Jurkat, Clone E6-1 (cell line): ENCODE measurements around the gene SPANXN2. TPM values are rescaled to one million over a fixed set of nuclear protein-coding genes. Genes with fewer than 3 reads are reported as not detected.
"Not testable (repeated sequence)": the region's sequence is repeated elsewhere in the genome, so short reads cannot be mapped to it uniquely, and the experiment has no call there.

Source experiments
- DNase-seq: peaks from one replicate; pipeline ENCODE4 v3.0.0-alpha.2; 2011; ENCODE audit warnings: low read depth, low spot score
- H3K4me3 ChIP-seq: 2 replicates; pipeline ENCODE4 v1.5.1; 2011; ENCODE audit warnings: mild to moderate bottlenecking, low read length, control low read depth, moderate library complexity
- polyA plus RNA-seq: library from polyadenylated mRNA; unstranded; fragments of >200 nt; gene quantifications from one replicate; pipeline ENCODE4 v1.2.1, GENCODE V29; 2012; ENCODE audit warnings: missing spikeins; ENCODE audit not compliant: insufficient read length, insufficient read depth

SPANXN2 gene
- not detected for polyA plus RNA-seq

- not testable (repeated sequence) for H3K4me3 ChIP-seq, DNase-seq
Observed at GRCh38 chrX:143720652-143721051, at the start of gene SPANXN2. SPANXN2 (minus strand) TSS chrX:143720752; CDS start chrX:143720668, 84 bp downstream.

- no peak overlapping the region for H3K4me3 ChIP-seq
Observed at GRCh38 chrX:143768976-143769375, 48.4 kb upstream of the SPANXN2 start.

GRCh38 chrX:143767789-143768188 lies 47.2 kb upstream of the SPANXN2 start:
- H3K4me3 ChIP-seq, DNase-seq: not testable (repeated sequence)

More at GRCh38 chrX:143768976-143769375, 48.4 kb upstream of the SPANXN2 start:
- DNase-seq = no peak

GRCh38 chrX:143757887-143758286 lies 37.3 kb upstream of the SPANXN2 start:
- H3K4me3 ChIP-seq = no peak overlapping the region
- DNase-seq = no peak

GRCh38 chrX:143757375-143757774 lies 36.8 kb upstream of the SPANXN2 start:
- H3K4me3 ChIP-seq = no peak overlapping the region
- no peak for DNase-seq

GRCh38 chrX:143754183-143754582 lies 33.6 kb upstream of the SPANXN2 start:
- DNase-seq = no peak
- no peak overlapping the region for H3K4me3 ChIP-seq

- DNase-seq = no peak
- H3K4me3 ChIP-seq = no peak overlapping the region
Observed at GRCh38 chrX:143733866-143734265, 13.3 kb upstream of the SPANXN2 start.

GRCh38 chrX:143726296-143726695 lies 5.7 kb upstream of the SPANXN2 start:
- H3K4me3 ChIP-seq = no peak overlapping the region
- no peak for DNase-seq

- H3K4me3 ChIP-seq = no peak overlapping the region
- DNase-seq = no peak
Observed at GRCh38 chrX:143701460-143701859, 19.1 kb downstream of the SPANXN2 start.

- no peak overlapping the region for H3K4me3 ChIP-seq
Observed at GRCh38 chrX:143694885-143695284, 25.7 kb downstream of the SPANXN2 start.

GRCh38 chrX:143683486-143683885 lies 37.1 kb downstream of the SPANXN2 start:
- no peak for DNase-seq
- H3K4me3 ChIP-seq = no peak overlapping the region

More at GRCh38 chrX:143694885-143695284, 25.7 kb downstream of the SPANXN2 start:
- DNase-seq = no peak

GRCh38 chrX:143674926-143675325 lies 45.6 kb downstream of the SPANXN2 start:
- H3K4me3 ChIP-seq = no peak overlapping the region
- no peak for DNase-seq

GRCh38 chrX:143669395-143669794 lies 51.2 kb downstream of the SPANXN2 start:
- H3K4me3 ChIP-seq = no peak overlapping the region
- peak; percentile 0 for DNase-seq

- DNase-seq = peak; percentile 0
- H3K4me3 ChIP-seq = no peak overlapping the region
Observed at GRCh38 chrX:143664302-143664701, 56.2 kb downstream of the SPANXN2 start.

- no peak overlapping the region for H3K4me3 ChIP-seq
- no peak for DNase-seq
Observed at GRCh38 chrX:143663755-143664154, 56.8 kb downstream of the SPANXN2 start.
